Measurements from ENCODE around the gene CMTM4. TPM values are rescaled to one million over a fixed set of nuclear protein-coding genes. Genes with fewer than 3 reads are reported as not detected.
A peak's percentile ranks its signal among the peaks of the same experiment; 100 is the strongest.
"Not testable (repeated sequence)": the region's sequence is repeated elsewhere in the genome, so short reads cannot be mapped to it uniquely, and the experiment has no call there.

Gene CMTM4
- total RNA-seq, 1 donor from 2014 or later: 21.9 TPM

GRCh38 chr16:66596559-66596958 is 100.0 kb downstream of the CMTM4 start:
- DNase-seq (ENCODE audit: low spot score): not testable (repeated sequence)

DNA sequence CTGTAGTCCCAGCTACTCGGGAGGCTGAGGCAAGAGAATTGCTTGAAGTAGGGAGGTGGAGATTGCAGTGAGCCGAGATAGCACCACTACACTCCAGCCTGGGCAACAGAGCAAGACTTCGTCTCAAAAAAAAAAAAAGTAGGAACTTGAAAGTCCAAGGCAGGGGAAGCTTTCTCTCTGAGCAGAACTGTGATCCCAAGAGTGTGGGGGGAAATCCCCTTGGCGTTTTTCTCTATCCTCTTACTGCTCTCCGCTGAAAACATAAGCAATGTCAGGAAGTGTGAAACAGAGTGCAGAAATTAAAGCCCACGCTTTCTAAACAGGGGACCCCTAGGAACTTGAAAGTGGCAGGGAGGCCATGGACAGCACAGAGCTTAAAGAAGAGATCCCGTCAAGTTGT is 101.8 kb downstream of the CMTM4 start:
- no peak for DNase-seq (ENCODE audit: low spot score)

DNA sequence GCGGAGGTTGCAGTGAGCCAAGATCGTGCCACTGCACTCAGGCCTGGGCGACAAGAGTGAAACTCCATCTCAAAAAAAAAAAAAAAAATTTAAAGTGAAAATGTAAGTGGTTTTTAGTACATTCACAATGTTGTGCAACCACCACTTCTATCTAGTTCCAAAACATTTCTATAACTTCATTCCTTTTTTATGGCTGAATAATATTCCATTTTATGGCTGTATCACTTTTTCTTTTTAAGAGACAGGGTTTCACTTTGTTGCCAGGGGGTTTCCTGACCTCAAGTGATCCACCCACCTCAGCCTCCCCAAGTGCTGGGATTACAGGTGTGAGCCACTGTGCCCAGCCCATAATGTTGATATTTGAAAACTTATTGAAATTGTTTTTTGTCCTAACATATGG is 103.7 kb downstream of the CMTM4 start:
- no peak for DNase-seq (ENCODE audit: low spot score)

- no peak for DNase-seq (ENCODE audit: low spot score)
Observed at GRCh38 chr16:66592241-66592640, 104.3 kb downstream of the CMTM4 start.

GRCh38 chr16:66591018-66591417 is 105.5 kb downstream of the CMTM4 start:
- no peak for DNase-seq (ENCODE audit: low spot score)

DNA sequence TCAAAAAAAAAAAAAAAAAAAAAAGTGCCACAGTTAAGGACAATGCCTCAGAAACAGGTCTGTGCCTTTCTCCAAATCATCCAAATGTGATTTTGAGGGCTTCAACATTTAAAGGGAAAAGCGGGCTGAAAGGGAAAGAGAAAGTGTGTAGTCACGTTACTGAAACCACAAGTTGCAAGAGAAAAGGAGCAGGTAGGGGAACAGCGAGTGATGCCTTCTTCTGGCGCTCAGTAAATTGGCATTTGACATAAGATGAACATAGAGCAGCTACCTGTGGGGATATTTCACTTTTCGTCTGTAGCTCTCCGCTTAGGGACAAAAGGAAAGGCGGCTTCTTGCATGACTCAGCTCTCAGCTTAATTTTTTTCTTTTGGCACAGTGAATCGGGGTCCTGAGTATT is 106.2 kb downstream of the CMTM4 start:
- DNase-seq (ENCODE audit: low spot score): no peak

- peak; percentile 18 for DNase-seq (ENCODE audit: low spot score)
Observed at GRCh38 chr16:66588981-66589713, 107.4 kb downstream of the CMTM4 start.

DNA sequence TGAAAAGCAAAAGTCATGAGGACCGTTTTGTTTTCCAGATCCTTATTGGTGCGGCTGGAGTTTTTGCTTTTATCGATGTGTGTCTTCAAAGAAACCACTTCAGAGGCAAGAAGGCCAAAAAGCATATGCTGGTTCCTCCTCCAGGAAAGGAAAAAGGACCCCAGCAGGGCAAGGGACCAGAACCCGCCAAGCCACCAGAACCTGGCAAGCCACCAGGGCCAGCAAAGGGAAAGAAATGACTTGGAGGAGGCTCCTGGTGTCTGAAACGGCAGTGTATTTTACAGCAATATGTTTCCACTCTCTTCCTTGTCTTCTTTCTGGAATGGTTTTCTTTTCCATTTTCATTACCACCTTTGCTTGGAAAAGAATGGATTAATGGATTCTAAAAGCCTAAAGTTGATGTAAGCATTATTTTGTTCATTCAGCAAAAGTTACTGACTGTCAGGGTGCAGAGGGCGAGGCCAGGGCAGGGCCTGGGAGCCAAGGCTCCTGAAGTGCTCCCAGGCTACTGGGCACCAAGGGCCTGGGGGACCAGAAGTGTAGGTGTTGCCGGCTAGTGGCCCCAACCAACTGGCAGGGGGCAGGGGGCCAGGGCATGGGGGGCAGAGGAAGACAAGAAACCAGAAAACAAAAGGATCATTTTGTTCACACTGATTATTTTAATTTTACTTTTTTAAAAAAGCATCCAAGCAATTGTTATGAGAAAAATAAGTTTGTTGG is 108.5 kb downstream of the CMTM4 start:
- no peak for DNase-seq (ENCODE audit: low spot score)

DNA sequence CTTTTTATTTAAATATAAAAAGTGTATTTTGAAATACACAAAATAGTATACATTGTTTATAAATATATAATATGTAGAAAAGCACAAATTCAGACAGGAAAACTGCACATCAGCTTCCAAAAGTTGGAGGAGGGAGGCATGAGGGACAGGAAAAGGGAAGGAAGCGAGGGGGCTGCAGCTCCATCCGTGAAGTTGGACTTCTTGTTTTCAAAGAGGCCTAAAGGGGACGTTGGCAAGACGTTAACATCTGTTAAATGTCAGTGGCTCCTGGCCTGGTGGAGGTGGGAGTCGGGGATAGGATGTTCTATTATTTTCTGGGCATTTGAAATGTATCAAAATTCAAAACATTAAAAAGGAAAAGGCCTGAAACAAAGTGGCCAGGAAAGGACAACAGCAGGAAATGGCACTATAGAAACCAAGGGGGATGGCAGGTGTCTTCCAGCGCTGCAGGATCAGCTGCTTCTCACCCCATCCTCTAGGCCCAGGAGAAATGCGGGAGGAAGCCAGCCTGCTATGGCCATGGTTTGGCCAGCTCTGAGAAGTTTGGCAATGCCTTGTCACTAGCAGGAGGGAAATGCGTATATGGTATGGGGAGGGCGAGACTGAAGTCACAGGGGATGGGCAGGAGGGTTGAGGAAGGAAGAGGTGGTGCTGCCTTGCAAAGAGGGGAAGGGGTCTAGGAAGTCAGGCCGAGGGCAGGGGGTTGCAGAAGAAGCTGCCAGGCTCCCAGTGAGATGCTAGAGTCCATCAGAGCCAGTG is 110.9 kb downstream of the CMTM4 start:
- peak; percentile 14 for DNase-seq (ENCODE audit: low spot score)

DNA sequence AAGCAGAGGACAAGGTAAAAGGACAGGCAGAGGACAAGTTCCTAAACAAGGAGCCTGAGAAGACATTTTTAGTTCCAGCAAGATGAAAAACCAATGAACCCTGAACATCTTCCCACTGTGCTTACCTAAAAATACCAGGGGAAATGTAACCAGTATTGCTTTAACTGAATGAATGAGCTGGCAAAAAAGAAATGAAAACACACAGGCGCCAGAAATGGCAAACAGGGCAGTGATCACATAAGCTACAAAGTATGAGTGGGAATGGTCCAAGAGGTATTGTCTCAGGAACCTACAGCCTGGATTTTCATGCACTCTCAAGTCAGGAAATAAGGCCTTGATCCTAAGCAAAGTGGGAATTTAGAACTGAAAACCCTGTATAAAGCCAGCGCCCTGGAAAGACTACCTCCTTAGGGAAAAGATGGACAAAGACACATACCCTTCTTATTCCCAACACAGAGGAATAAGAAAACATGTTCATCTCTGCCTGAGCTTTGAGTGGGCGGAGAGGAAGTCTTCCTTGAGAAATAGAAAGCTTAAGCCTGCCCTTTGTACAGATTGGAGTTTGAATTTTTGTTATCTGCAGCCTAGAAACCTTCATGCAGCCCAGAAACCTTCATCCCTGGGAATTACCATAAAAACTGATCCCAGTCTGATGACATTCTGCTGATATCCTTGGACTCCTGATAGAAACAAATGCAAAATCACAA is 115.1 kb downstream of the CMTM4 start:
- DNase-seq (ENCODE audit: low spot score): peak; percentile 13

- DNase-seq (ENCODE audit: low spot score): peak; percentile 26
Observed at GRCh38 chr16:66580605-66581209, 115.8 kb downstream of the CMTM4 start.

DNA sequence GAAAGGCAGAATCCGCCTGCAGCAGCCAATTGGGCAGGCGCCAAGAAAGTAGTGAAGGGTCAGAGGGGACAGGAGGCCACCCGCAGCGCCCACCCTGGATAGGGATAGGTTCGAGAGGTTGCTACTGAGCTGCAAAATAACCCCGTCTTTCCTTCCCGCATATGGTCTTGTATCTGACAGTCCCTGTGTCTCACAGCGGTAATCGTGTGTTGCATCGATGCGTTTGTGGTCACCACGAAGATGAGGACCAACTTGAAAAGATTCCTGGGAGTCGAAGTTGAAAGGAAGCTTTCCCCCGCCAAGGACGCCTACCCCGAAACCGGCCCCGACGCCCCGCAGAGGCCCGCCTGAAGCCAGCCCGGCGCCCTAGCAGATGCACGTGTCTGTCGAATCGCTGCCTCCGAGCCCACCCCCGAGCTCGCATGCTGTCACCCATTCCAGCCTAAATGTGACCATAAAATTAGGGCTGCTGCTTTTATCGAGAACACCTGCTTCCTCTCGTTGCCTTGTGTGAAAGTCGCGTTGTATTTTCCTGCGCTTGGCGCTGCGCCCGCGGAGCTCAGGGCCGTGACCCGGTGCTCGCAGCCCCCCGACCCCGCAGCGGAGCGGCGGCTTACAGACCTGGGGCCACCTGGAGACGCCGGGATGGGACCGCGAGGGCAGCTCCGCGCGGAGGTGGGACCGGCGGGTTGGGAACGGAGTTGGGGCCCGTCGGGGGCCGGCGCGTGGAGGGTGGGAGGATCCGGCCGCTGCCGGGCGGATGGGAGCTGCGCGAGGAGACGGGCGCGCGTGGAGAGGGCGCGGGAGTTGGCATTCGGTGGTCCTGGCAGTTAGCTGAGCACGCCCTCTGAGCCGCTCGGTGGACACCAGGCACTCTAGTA is 117.7 kb downstream of the CMTM4 start, which contains the start of gene CMTM2:
TSS of gene CMTM2 (plus strand) at position 813 of the 881 bp plus-strand sequence. CDS start 145 bp downstream, outside the sequence.
- DNase-seq (ENCODE audit: low spot score): peak; percentile 32

GRCh38 chr16:66576296-66576695 is 120.2 kb downstream of the CMTM4 start:
- peak; percentile 59 for DNase-seq (ENCODE audit: low spot score)

GRCh38 chr16:66575060-66575459 is 121.5 kb downstream of the CMTM4 start:
- DNase-seq (ENCODE audit: low spot score): no peak

- DNase-seq (ENCODE audit: low spot score): no peak
Observed at GRCh38 chr16:66574531-66574930, 122.0 kb downstream of the CMTM4 start.

DNA sequence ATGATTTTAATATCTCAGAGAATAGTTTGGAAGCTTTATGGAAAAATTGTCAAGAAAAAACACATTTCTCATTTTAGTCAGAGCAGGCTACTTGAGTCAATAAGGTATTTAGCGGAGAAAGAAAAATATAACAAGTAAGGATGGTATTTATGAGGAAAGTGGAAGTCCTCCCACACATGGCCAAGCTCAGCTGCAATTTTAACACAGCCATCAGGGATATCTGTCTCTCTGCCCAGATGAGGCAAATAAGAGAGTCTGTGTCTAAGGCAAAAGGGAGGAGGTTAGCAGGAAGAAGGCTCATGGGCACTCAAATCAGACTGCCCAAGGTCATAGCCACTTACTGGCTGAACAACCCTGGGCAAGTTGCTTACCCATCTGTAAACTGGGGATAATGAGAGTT is 122.5 kb downstream of the CMTM4 start:
- DNase-seq (ENCODE audit: low spot score): no peak

DNA sequence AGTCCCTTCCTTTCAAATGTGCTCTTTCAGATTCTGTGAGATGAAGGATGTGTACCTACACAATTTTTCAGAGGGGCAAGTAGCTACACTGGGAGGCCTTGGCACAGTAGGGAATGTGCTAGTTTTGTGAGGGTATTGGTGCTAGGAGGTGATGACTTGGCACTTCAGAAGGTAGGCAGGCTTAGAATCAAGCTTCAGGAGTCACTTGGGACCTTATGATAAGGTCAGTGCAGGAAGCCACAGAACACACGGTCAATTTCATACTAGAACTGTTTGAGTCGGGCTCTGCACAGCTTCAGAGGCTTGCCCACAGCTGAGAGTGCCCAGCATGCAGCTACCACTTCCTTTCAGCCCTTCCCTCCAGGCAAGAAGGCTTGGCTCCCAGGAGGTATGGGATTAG is 124.2 kb downstream of the CMTM4 start:
- no peak for DNase-seq (ENCODE audit: low spot score)

DNA sequence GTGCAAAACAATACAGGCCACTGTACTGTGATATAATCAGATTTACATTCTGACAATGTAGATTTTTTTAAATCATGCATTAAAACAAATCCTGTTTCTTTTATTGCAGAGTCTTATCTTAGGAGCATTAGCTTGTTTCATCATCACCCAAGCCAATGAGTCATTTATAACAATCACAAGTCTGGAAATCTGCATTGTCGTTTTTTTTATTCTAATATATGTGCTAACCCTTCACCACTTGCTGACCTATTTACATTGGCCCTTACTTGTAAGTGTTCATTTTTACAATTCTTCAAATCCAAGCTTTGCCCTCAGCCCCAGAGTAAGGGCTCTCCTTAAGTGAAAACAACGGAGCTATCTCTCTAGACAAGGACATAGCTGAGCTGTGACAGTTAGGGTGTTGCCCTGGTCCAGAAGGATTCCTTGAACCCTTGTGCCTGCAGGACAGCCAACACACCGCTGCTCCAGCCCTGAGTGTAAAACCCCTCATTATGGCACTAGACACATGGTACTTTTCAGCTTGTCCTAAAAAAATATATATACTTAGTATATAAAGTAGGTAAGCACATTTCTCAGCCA is 126.6 kb downstream of the CMTM4 start:
- DNase-seq (ENCODE audit: low spot score): no peak

GRCh38 chr16:66569131-66569530 is 127.4 kb downstream of the CMTM4 start:
- DNase-seq (ENCODE audit: low spot score): no peak

DNA sequence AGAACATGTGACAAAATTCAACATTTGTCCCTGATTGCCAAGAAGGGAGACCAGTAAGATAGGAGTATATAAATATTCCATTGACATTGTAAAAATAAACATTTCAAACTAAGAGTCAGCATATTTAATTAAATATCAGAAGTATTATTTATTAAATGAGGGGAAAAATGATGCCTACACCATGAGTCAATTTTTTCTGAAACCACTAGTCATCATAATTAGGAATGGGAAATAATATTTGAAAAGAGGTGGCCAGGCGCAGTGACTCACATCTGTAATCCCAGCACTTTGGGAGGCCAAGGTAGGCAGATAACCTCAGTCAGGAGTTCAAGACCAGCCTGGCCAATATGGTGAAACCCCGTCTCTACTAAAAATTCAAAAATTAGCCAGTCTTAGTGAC is 128.2 kb downstream of the CMTM4 start:
- DNase-seq (ENCODE audit: low spot score): no peak

Data from umbilical cord (tissue), 2 donors.